ENCODE results near the gene RNH1.

RNH1 gene

GRCh38 chr11:506995-507726 is at the start of gene RNH1:
TSS of gene RNH1 (minus strand) at chr11:507242. CDS start at chr11:502162, 5,080 bp downstream.
- peak; percentile 99 to 100 for DNase-seq (ENCODE audit: low read depth in 1 of 2, low spot score in 1 of 2)

- DNase-seq (ENCODE audit: low read depth in 1 of 2, low spot score in 1 of 2), result no peak
These were observed 49.0 kb upstream of the RNH1 start for GRCh38 chr11:555780-556661.

GRCh38 chr11:555227-555779 is 48.3 kb upstream of the RNH1 start:
- no peak for DNase-seq (ENCODE audit: low read depth in 1 of 2, low spot score in 1 of 2)

- DNase-seq (ENCODE audit: low read depth in 1 of 2, low spot score in 1 of 2), result peak; percentile 57 to 58
These were observed 47.6 kb upstream of the RNH1 start for GRCh38 chr11:554428-555226.

GRCh38 chr11:553988-554340 is 46.9 kb upstream of the RNH1 start:
- no peak for DNase-seq (ENCODE audit: low read depth in 1 of 2, low spot score in 1 of 2)

GRCh38 chr11:553083-553987 is 46.3 kb upstream of the RNH1 start:
- no peak for DNase-seq (ENCODE audit: low read depth in 1 of 2, low spot score in 1 of 2)

GRCh38 chr11:551596-551995 is 44.6 kb upstream of the RNH1 start:
- no peak for DNase-seq (ENCODE audit: low read depth in 1 of 2, low spot score in 1 of 2)

- no peak for DNase-seq (ENCODE audit: low read depth in 1 of 2, low spot score in 1 of 2)
These were observed 44.1 kb upstream of the RNH1 start for GRCh38 chr11:551131-551530.

GRCh38 chr11:550746-551085 is 43.7 kb upstream of the RNH1 start:
- no peak for DNase-seq (ENCODE audit: low read depth in 1 of 2, low spot score in 1 of 2)

GRCh38 chr11:550021-550745 is 43.1 kb upstream of the RNH1 start:
- DNase-seq (ENCODE audit: low read depth in 1 of 2, low spot score in 1 of 2), result no peak

GRCh38 chr11:548700-549603 is 41.9 kb upstream of the RNH1 start:
- no peak for DNase-seq (ENCODE audit: low read depth in 1 of 2, low spot score in 1 of 2)

- DNase-seq (ENCODE audit: low read depth in 1 of 2, low spot score in 1 of 2), result no peak
These were observed 38.1 kb upstream of the RNH1 start for GRCh38 chr11:545171-545570.

GRCh38 chr11:544817-545166 is 37.8 kb upstream of the RNH1 start:
- DNase-seq (ENCODE audit: low read depth in 1 of 2, low spot score in 1 of 2), result no peak

- DNase-seq (ENCODE audit: low read depth in 1 of 2, low spot score in 1 of 2), result no peak
These were observed 34.4 kb upstream of the RNH1 start for GRCh38 chr11:541433-541885.

- no peak for DNase-seq (ENCODE audit: low read depth in 1 of 2, low spot score in 1 of 2)
These were observed 33.8 kb upstream of the RNH1 start for GRCh38 chr11:540583-541432.

GRCh38 chr11:539971-540481 is 33.0 kb upstream of the RNH1 start:
- no peak for DNase-seq (ENCODE audit: low read depth in 1 of 2, low spot score in 1 of 2)

GRCh38 chr11:538431-539051 is 31.5 kb upstream of the RNH1 start:
- no peak for DNase-seq (ENCODE audit: low read depth in 1 of 2, low spot score in 1 of 2)

Data from activated CD4-positive, alpha-beta T cell treated with anti-CD3 and anti-CD28 coated beads, Interleukin-2, amount 50 U/mL, for 24 hours (primary cell).